Activated CD8-positive, alpha-beta memory T cell treated with anti-CD3 and anti-CD28 coated beads, Interleukin-2, amount 50 U/mL, for 1 hour (primary cell): ENCODE results near the gene ATP6AP2.
"Not testable (repeated sequence)": the region's sequence is repeated elsewhere in the genome, so short reads cannot be mapped to it uniquely, and the experiment has no call there.

ENCODE experiments used
- DNase-seq: peaks from one replicate; pipeline ENCODE4 v3.0.0-alpha.2; 2020; ENCODE audit errors: extremely low read depth

Gene ATP6AP2

GRCh38 chrX:40576291-40576690 is 4.5 kb upstream of the ATP6AP2 start:
- no peak for DNase-seq

- no peak for DNase-seq
Observed at GRCh38 chrX:40578039-40578695, 2.6 kb upstream of the ATP6AP2 start.

GRCh38 chrX:40579141-40579540 is 1.6 kb upstream of the ATP6AP2 start:
- no peak for DNase-seq

DNA sequence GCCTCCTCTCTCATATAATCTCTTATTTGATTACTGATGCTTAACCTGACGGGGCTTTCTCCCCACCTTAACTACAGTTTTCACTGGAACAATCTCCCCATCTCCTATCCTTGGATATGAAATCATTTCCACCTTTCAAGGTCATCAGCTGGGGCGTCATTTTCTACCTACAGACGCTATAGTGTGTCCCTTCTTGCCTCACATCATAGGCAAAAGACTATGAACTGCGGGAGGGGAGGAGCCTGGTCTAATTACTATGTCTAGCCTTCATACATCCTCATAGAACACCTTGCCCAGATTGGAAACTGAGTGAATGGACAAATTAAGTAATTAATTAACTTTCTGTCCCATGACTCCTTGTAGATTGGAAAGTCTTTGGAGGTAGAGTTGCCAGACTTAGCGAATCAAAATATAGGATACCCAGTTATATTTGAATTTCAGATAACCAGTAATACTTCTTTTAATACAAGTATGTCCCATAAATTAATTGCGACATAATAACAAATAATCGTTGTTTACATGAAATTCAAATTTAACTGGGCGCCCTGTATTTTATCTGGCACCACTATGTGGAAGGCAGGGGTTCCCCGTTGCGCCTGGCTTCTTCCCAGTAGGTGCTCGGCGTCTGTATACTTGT is 752 bp upstream of the ATP6AP2 start:
- no peak for DNase-seq

GRCh38 chrX:40581336-40581920 is 658 bp downstream of the ATP6AP2 start:
- DNase-seq = no peak

- DNase-seq = not testable (repeated sequence)
Observed at GRCh38 chrX:40582178-40582577, 1.4 kb downstream of the ATP6AP2 start.

GRCh38 chrX:40582811-40583210 is 2.0 kb downstream of the ATP6AP2 start:
- DNase-seq = no peak

- DNase-seq = not testable (repeated sequence)
Observed at GRCh38 chrX:40587623-40588022, 6.9 kb downstream of the ATP6AP2 start.

DNA sequence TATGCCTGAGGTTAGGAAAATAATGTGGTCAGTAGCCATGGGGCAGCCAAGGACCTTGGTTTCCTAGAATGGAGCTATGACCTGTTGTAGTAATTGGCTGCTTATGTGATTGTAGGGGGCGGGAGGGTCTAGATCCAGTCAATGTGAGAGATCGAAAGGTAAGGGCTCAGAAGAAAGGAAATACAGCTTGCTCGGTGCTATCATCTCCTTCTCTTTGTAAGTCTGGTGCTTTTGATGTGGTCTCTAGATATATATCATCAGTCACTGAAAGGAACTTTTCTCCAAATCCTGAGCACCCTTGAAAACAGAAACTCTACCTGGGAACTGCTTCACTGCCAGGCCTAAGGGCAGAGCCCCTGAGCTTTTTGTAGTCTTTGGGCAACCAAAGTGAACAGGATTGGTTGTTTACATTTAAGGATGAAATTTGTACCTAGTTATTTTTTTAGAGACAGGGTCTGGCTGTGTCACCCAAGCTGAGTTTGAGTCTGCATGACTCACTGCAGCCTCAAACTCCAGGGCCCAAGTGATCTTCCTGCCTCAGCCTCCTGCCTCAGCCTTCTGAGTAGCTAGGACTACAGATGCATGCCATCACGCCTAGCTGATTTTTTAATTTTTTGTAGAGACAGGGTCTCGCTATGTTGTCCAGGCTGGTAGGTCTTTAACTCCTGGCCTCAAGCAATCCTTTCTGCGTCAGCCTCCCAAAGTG is 9.0 kb downstream of the ATP6AP2 start:
- not testable (repeated sequence) for DNase-seq

- DNase-seq = no peak
Observed at GRCh38 chrX:40603446-40603845, 22.7 kb downstream of the ATP6AP2 start.

DNA sequence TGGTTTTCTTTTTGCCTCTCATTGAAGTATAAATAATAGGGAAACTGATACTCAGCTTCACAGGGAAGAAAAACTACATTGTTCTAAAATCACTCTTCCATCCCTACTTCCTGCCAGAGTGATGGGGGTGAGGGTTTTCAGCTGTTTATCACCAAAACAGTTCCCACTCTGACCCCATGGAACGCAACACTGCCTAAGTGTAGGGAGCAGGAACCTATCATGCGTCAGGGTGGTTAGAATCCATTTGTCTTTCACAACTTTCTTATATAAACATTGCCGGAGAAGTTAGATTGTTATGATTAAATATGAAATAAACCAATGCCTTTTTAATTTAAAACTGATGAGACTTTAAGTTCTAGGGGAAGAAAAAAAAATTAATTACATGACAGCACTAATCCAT is 26.6 kb downstream of the ATP6AP2 start:
- DNase-seq = no peak

DNA sequence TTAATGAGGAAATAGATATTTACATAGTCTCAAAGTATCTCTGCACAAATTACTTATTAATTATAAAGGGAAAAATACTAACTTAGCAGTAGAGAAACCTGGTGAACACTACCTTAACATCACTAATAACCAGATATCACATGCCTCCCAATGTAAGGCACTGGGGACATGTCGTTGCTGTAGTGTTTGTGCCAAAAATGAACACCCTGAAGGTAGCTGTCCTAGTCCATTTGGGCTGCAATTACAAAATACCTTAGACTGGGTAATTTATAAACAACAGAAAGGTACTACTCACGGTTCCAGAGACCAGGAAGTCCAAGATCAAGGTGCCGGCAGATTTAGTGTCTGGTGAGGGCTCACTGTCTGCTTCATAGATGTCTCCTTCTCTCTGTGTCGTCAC is 31.7 kb downstream of the ATP6AP2 start:
- no peak for DNase-seq

GRCh38 chrX:40615976-40616375 is 35.2 kb downstream of the ATP6AP2 start:
- DNase-seq = no peak

GRCh38 chrX:40617566-40617965 is 36.8 kb downstream of the ATP6AP2 start:
- DNase-seq = no peak

DNA sequence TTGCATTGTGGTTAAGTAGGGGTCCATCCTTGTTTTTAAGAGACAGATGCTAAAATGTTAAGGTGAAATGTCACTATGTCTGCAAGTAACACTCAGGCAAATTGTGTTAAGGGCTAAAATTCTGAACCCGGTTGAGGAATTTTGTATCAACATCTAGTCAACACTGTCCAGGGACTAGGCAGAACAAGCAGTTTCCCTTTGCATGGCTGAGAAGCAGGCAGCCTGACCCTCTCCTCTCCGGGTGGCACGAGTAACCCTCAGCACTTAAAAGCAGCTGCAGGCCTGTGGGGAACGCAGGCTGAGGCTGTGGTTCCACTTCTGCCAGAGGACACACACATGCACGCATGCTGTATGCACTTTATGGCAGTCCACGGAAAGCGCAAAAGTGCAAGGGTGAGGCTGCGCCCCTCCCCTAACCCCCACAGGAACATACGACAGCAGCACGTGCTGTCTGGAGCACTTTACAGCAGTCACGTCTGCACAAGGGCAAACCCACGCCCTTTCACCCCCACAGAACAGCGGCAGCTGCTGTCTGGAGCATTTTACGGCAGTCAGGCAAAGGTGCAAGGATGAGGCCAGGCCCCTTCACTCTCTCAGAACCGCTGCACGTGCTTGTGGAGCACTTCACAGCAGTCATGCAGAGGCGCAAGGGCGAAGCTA is 41.8 kb downstream of the ATP6AP2 start:
- no peak for DNase-seq

DNA sequence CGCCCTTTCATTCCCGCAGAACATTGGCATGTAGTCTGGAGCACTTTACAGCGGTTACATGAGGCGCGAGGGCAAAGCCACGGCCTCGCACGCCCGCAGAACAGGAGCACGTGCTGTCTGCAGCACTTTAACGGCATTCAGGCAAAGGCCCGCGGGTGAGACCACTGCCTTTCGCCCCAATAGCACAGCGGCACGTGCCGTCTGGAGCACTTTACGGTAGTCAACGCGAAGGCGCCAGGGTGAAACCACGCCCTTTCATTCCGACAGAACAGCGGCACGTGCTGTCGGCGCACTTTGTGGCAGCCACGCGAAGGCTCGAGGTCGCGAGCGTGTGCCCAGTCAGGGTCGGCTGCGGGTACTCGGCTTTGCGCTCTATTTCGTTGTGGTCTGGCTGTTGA is 42.4 kb downstream of the ATP6AP2 start, which contains the start of gene MPC1L:
TSS of gene MPC1L (plus strand) at position 290 of the 398 bp plus-strand sequence. CDS start 138 bp downstream, outside the sequence.
- DNase-seq = no peak

- DNase-seq = no peak
Observed at GRCh38 chrX:40623665-40624064, 42.9 kb downstream of the ATP6AP2 start.

DNA sequence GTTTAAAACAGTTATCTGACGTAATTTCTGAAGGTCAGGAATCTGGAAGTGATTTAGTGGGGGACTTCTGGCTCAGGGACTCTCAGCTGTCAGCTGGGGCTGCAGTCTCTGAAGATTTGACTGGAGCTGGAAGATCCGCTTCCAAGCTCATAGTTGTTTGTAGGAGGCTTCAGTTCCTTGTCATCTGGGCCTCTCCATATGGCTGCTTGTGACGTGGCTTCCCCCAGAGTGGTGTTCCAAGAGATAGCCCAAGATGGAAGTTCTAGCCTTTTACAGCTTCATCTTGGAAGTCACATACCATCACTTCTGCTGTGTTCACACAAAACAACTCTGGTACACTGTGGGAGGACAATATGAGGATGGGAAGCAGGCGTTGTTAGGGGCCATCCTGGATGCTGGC is 44.5 kb downstream of the ATP6AP2 start:
- DNase-seq = no peak

DNA sequence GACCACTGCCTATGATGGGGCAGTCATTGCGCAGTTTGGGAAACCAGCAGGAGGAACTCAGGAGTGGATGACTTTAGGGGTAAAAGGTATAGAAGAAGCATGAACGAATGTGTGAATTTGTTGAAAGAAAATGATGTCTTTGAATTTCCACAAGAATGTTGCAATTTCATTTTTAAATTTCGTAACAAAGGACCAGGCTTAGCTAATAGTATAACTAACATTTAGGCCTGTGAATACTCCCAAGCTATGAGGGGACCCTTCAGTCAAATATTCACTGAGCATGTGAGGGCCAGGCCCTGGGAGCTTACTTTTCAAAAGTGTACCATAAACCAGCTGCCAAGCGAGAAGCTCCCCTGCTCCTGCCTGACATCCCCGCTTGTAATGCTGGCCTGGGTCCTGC is 47.7 kb downstream of the ATP6AP2 start:
- DNase-seq = no peak

DNA sequence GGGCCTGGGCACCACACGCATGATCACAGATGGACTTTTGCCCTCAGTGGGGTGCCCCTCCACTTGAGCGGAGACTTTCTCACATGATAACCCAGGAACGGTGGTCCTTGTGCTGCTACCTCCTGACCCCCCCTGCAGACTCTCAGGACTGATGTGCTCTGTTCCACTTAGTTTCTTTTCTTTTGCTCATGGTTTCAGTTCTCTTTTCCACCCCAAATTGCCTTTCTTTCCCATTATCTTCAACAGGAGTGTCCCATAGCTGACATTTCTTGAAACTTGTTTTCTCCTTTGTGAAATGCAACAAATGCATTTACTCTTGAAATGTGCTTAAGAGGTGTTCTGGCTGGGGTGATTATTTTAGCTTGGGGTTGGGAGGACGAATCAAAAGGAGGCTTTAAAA is 51.4 kb downstream of the ATP6AP2 start:
- DNase-seq = no peak

DNA sequence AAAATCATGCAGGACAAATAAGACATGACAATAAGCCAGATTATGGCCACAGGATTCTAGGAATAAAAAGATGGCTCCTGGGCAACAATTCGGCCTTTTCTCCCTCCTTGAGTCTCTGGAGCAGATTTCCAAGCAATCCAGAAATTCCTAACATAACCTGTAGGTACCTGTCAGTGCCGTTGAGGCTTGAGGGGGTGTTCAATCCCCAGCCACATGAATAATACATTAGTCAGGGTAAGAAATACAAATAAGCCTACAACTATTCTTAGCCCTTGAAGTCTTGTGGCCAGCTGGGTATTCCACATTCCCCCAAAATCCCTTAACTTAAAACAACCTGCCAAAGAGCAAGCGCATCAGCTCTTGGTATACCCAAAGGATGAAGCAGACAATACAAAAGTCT is 56.9 kb downstream of the ATP6AP2 start:
- DNase-seq = no peak

- DNase-seq = no peak
Observed at GRCh38 chrX:40644176-40644575, 63.4 kb downstream of the ATP6AP2 start.
